Testis (tissue), 3 donors: Measurements from ENCODE around the gene IL23A. TPM values are rescaled to one million over a fixed set of nuclear protein-coding genes. Genes with fewer than 3 reads are reported as not detected.

ENCODE experiments used
- DNase-seq: peaks from one replicate; pipeline ENCODE4 v3.0.0-alpha.2; 2019
- H3K27ac ChIP-seq, 2 donors: fragments of 200-600 bp; sonication (generic); one replicate each; pipeline ENCODE4 v1.5.1; 2019
- H3K27me3 ChIP-seq: fragments of 200-600 bp; sonication (generic); one replicate; pipeline ENCODE4 v1.5.1; 2019
- H3K36me3 ChIP-seq: fragments of 200-600 bp; sonication (generic); one replicate; pipeline ENCODE4 v1.5.1; 2017; ENCODE audit warnings: low read depth; ENCODE audit errors: missing control alignments
- H3K4me1 ChIP-seq: fragments of 200-600 bp; sonication (generic); one replicate; pipeline ENCODE4 v1.5.1; 2019
- H3K4me3 ChIP-seq, 2 donors: fragments of 200-600 bp; sonication (generic); one replicate each; pipeline ENCODE4 v1.5.1; 2017 to 2019
- H3K9me3 ChIP-seq: fragments of 200-600 bp; sonication (generic); one replicate; pipeline ENCODE4 v1.5.1; 2017
- CTCF ChIP-seq, 3 experiments: fragments of 450-650 bp in 2 of 3; fragments of 200-600 bp in 1 of 3; sonication (generic) in 1 of 3; IDR thresholded peaks; one replicate each; pipeline ENCODE4 v1.5.1; 2016 to 2019; ENCODE audit warnings: antibody characterized with exemption in 3 of 3, mild to moderate bottlenecking in 2 of 3, moderate library complexity in 1 of 3
- POLR2A ChIP-seq: fragments of 450-650 bp; IDR thresholded peaks from one replicate; pipeline ENCODE4 v1.6.1; 2017; ENCODE audit warnings: antibody characterized with exemption, mild to moderate bottlenecking, moderate library complexity
- WGBS, 2 donors: methylation state at CpG; one replicate each; pipeline ENCODE4 v1.1.5; 2018; 5-methylcytosine and 5-hydroxymethylcytosine counted together
- intact Hi-C: fragments of 100-400 bp; cut with DNase I; formaldehyde crosslinking; loops from one replicate; pipeline ENCODE4 v1.15.1; 2023; ENCODE audit warnings: low total_unique reads
- polyA plus RNA-seq: library from polyadenylated mRNA; stranded (reverse); fragments of 350-450 nt; fragmentation: Illumina TruSeq; extraction: RNeasy Lipid Tissue Mini Kit (QIAGEN cat#74804); gene quantifications from one replicate; pipeline ENCODE4 v1.2.3, GENCODE V29; 2014; ENCODE audit warnings: low read depth, low replicate concordance; ENCODE audit not compliant: insufficient read depth
- total RNA-seq, 2 donors: library from RNA; depleted of rRNA; stranded (reverse); fragments of >200 nt; gene quantifications; one replicate each; pipeline ENCODE4 v1.2.3, GENCODE V29; 2016

The IL23A gene
- total and polyA plus RNA-seq, 3 donors from 2014 or later = 8.1 to 34.9 (median 8.4) TPM

- H3K9me3 ChIP-seq = no peaks in the 10 kb centered on the region
- no peak overlapping the region for H3K4me3 ChIP-seq
- H3K27ac ChIP-seq = no peak overlapping the region
- TF ChIP-seq CTCF (IDR thresholded peaks at IDR 0.05) (no peak), POLR2A (no peak)
- WGBS, 2 donors = 37 to 41% methylated on average over 1 of the region's 1 CpG
- intact Hi-C loops = no loop called here
- H3K27me3 ChIP-seq = no peaks in the 10 kb centered on the region
- DNase-seq = no peak
- no peaks in the 10 kb centered on the region for H3K4me1 ChIP-seq
- H3K36me3 ChIP-seq = no peaks in the 10 kb centered on the region
These were observed 39.3 kb downstream of the IL23A start for GRCh38 chr12:56377989-56378316.

- no peak overlapping the region for H3K27ac ChIP-seq
- intact Hi-C loops = no loop called here
These were observed 43.9 kb downstream of the IL23A start for GRCh38 chr12:56382611-56383010.

GRCh38 chr12:56385873-56386272 is 47.2 kb downstream of the IL23A start:
- Histone ChIP-seq H3K4me3 (no peak overlapping the region), H3K4me1 (no peaks in the 10 kb centered on the region), H3K9me3 (no peaks in the 10 kb centered on the region), H3K36me3 (no peaks in the 10 kb centered on the region), H3K27ac (no peak overlapping the region), H3K27me3 (no peaks in the 10 kb centered on the region)
- WGBS, 2 donors = 90 to 96% methylated on average over 1 of the region's 1 CpG
- intact Hi-C loops = no loop called here
- TF ChIP-seq CTCF (IDR thresholded peaks at IDR 0.05) (no peak), POLR2A (no peak)
- no peak for DNase-seq

More at GRCh38 chr12:56382611-56383010, 43.9 kb downstream of the IL23A start:
- H3K36me3 ChIP-seq = no peaks in the 10 kb centered on the region
- no peak overlapping the region for H3K4me3 ChIP-seq
- no peak for DNase-seq
- H3K9me3 ChIP-seq = no peaks in the 10 kb centered on the region
- no peaks in the 10 kb centered on the region for H3K4me1 ChIP-seq
- H3K27me3 ChIP-seq = no peaks in the 10 kb centered on the region
- no peak for TF ChIP-seq POLR2A
- TF ChIP-seq CTCF (IDR thresholded peaks at IDR 0.05) = no peak
- 92 to 96% methylated on average over 16 of the region's 16 CpGs for WGBS, 2 donors

DNA sequence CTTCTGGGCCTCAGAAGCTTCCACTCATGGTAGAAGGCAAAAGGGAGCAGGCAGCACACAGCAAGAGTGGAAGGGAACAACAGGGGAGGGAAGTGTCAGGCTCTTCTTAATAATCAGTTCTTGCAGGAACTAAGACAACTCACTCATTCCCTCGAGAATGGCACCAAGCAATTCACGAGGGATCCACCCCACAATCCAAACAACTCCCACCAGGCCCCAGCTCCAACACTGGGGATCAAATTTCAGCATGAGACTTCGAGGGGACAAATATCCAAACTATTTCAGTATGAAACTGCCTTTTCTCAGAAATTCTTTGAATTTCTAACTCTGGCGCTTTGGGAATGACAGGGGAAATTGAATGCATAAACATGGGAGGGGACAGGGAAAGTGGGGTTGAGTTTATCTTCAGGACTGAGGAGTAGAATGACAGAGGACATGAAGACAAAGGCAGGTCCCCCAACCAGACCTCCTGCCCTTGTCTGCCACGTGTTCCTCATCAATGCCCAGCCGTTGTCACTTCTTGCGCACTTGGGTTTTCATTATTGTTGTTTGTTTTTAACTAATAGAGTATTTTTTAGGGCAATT is 48.6 kb downstream of the IL23A start:
- no peaks in the 10 kb centered on the region for H3K27me3 ChIP-seq
- H3K36me3 ChIP-seq = no peaks in the 10 kb centered on the region
- intact Hi-C loops = no loop called here
- 65 to 67% methylated on average over 7 of the region's 7 CpGs for WGBS, 2 donors
- no peak for DNase-seq
- H3K27ac ChIP-seq = no peak overlapping the region
- no peaks in the 10 kb centered on the region for H3K4me1 ChIP-seq
- H3K4me3 ChIP-seq = no peak overlapping the region
- TF ChIP-seq CTCF (IDR thresholded peaks at IDR 0.05) = no peak
- TF ChIP-seq POLR2A = no peak
- H3K9me3 ChIP-seq = no peaks in the 10 kb centered on the region

- DNase-seq = no peak
- Histone ChIP-seq H3K27ac (no peak overlapping the region), H3K9me3 (no peaks in the 10 kb centered on the region), H3K27me3 (no peaks in the 10 kb centered on the region), H3K36me3 (no peaks in the 10 kb centered on the region), H3K4me1 (no peaks in the 10 kb centered on the region), H3K4me3 (no peak overlapping the region)
- TF ChIP-seq POLR2A = no peak
- no peak for TF ChIP-seq CTCF (IDR thresholded peaks at IDR 0.05)
- intact Hi-C loops = no loop called here
- 63 to 66% methylated on average over 5 of the region's 5 CpGs for WGBS, 2 donors
These were observed 50.7 kb downstream of the IL23A start for GRCh38 chr12:56389412-56389811.
